Measurements from ENCODE around the gene LTBP1.

- TF ChIP-seq, protein P1, sequence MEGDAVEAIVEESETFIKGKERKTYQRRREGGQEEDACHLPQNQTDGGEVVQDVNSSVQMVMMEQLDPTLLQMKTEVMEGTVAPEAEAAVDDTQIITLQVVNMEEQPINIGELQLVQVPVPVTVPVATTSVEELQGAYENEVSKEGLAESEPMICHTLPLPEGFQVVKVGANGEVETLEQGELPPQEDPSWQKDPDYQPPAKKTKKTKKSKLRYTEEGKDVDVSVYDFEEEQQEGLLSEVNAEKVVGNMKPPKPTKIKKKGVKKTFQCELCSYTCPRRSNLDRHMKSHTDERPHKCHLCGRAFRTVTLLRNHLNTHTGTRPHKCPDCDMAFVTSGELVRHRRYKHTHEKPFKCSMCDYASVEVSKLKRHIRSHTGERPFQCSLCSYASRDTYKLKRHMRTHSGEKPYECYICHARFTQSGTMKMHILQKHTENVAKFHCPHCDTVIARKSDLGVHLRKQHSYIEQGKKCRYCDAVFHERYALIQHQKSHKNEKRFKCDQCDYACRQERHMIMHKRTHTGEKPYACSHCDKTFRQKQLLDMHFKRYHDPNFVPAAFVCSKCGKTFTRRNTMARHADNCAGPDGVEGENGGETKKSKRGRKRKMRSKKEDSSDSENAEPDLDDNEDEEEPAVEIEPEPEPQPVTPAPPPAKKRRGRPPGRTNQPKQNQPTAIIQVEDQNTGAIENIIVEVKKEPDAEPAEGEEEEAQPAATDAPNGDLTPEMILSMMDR (IDR thresholded peaks at IDR 0.05; ENCODE audit: poor library complexity), result no peak
- TF ChIP-seq EZH2 (IDR thresholded peaks at IDR 0.05; ENCODE audit: borderline replicate concordance) (no peak), EZH2phosphoT487 (IDR thresholded peaks at IDR 0.05; ENCODE audit: low read depth, severe bottlenecking, unreplicated experiment) (no peak)
These were observed 1.5 kb upstream of the LTBP1 start for GRCh38 chr2:32945286-32945685.

Measured in hepatocyte (in vitro differentiated cells).